Inferior parietal cortex (tissue), 1 donor: ENCODE results near the gene LHX4.

Source experiments
- DNase-seq: peaks from one replicate; pipeline ENCODE4 v3.0.0-alpha.2; 2016; ENCODE audit errors: extremely low spot score

The LHX4 gene

DNA sequence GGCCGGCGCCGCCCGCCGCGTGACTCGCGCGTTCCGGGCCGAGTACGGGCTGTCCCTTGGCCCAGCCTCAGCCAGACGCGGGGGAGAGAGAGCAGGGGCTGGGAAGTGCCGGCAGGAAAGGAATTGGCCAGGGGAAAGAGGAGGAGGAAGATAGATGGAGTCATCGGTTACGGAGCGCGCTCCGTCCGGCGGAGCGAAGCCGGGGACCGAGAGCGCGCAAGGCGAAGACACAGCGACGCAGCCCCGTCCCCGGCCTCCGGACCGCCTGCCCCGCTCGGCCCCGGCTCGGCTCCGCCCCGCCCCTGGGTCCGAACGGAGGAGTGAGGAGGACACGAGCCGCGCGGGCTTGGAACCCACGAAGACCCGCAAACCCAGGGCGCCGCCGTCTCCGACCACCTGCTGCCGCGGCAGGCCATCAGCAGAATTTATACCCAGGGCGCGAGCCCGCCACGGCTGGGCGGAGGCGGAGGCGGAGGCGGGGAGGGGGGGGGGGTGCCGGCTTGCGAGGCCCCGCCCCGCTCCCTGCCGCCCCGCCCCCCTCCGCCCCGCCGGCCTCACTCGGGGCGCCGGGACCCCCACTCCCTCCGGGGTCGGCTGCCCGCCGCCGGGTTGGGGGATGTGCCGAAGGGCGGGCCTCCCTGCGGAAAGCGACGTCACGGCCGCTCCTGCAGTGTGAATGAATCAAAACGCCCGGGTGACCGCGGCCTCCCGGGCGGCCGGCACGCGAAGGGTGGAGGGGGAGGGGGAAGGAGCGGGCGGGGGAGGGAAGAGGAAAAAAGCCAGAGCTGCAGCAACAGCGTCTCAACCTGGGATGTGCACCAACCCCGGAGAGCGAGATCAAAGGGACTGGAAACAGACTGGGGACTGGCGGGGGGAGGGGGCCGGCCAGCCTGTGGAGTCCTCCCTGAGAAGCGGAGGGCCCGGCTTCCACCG lies at the start of gene LHX4:
LHX4 (plus strand) TSS at position 782 of the 933 bp plus-strand sequence. CDS start 266 bp downstream, outside the sequence.
- DNase-seq = no peak

DNA sequence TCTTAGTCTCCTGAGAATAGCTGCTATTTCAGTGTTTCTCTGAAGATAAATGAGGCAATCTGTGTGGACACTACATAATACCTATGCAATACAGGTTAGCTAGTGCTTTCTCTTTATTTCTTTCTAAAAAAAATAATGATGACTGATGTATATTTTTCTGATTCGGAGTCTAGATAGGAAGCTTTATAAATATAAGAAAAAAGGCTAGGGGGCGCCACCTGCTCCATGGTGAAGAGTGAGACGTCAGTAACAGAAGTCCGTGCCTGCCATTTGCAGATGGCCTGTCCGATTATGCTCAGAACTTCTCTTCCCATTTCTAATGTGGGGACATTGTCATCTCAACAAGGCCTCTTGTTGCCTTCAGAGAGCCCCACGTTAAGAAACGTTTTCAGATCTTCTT lies 49.0 kb upstream of the LHX4 start:
- peak; percentile 14 for DNase-seq

DNA sequence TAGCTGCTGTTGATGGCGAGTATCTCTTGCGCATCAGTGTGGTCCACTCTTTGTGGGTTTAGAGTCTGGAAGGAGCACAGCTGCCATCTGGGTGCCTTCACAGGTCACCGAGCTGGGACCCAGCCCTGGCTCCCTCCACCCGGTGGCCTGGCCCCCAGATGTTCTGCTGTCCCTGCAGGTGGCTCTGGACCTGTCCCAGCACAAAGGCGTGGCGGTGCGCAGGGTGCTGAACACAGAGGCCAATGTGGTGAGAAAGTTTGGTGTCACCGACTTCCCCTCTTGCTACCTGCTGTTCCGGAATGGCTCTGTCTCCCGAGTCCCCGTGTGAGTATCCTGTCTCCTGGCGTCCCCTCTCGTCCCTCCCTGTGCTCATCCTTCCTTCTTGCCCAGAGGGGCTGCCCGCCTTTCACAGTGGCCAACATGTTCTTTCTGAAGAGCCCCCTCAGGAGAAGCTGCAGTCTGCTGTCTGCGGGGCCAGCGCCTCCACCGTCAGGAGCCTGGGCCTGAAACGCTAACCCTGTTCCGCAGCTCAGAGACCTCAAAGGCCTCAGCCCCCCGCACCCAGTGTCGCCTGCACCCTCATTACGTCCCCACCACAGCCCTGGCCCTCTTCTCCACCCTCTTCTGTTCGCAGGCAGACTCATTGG lies 47.9 kb upstream of the LHX4 start:
- no peak for DNase-seq

DNA sequence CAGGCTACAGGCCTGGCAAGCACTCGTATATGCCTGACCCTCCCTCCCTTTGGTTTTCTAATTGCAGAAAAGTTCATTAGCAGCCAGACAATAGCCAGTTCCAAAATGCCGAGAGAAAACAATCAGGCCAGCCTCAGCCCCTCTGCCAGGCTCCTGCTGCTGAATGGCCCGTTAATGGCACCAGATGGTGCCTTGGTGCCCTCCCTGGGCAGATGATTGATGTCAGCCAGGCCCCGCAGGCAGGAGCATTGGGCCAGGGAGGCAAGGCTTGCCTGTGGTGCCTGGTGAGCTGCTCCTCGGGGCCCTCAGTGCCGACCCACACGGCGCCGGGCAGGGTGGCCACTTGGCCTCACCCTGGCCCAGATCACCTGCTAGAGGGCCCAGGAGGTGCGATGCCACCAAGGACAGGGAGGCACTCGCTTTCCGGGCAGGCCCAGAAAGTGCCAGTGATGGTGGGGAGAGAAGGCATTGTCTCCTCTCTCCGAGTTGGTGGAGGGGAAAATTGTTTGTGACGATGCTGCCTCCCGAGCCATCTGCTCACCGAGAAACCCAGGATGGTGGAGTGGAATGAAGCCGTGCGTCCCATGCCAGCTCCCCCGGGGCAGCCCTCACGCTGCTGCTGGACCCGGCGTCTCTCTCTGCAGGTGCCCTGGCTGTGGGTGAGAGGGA lies 47.3 kb upstream of the LHX4 start:
- DNase-seq = no peak

DNA sequence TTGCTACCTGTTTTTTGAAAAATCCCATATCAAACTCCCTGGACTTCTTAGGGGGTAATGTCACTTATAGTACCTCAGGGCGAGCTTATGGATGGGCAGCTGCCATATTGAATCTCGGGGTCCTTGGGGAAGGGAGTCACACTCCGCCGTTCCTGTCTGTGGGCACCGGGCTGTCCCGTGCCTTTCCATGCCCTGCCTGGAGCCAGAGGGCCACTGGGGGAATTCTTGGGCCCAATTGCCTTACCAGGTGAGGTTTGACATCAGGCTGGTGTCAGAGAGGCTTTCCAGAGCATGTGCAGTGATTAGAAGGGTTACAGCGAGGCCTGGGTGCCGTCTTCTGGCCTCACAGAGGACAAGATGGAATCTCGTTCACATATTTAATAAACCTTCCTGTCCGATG lies 46.6 kb upstream of the LHX4 start:
- no peak for DNase-seq

- DNase-seq = no peak
Observed at GRCh38 chr1:180184041-180184440, 46.0 kb upstream of the LHX4 start.

DNA sequence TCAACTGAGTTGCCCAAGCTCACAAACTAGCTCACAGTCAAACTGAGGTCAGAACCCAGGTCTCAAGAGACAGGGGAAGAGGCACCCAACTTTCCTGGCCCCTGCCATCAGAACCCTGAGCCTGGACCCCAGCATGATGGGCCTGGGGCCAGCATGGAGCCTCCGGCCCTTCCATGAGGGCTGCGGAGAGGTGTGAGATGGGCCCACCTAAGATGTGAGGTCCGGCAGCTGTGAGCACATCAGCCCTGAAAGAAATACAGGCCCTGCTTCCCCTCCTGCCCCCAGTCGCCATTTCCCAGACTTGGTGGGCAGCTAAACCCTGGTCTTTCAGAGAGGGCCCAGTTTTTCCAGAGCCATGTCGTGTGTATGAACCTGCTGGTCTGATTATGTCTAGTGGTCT lies 44.8 kb upstream of the LHX4 start:
- DNase-seq = no peak

- DNase-seq = no peak
Observed at GRCh38 chr1:180185971-180186645, 44.0 kb upstream of the LHX4 start.

DNA sequence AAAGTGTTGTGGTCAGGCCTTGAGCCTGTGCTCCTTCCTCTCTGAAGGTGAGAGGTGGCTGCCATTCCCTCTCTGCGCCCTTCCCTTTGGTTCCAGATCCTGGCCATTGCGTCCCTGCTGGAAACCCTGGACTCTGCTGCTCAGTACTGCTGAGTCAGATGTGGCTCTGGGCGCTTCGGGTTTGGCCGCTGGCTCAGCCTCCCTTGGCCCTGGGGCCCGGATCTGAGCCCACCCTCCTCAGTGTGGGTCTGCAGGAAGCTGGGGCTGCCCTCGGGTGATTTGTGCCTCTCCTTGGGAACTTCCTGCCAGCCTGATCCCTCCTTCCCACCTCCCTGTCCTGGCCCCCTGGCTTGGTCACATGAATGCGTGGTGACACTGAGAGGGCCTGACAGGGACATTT lies 43.2 kb upstream of the LHX4 start:
- no peak for DNase-seq

DNA sequence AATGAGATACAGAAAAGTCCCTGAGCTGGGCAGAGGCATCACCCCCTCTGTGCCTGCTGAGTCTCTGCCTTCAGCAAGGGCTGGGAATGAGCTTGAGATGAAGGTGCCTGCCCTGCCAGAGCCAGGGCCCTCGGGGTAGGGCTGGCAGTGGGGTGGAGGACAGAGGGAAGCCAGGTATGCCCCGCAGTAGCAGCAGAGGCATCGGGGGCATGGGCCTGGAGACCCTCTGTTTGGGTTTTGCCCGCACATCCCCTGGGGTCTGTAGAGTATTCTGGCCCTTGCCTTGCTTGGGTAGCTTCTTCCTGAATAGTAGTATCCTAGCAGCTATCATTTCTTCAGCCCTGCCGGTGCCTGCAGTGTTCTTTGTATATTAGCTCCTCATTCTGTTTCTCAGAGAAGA lies 42.4 kb upstream of the LHX4 start:
- DNase-seq = no peak

GRCh38 chr1:180188091-180188506 lies 42.0 kb upstream of the LHX4 start:
- DNase-seq = peak; percentile 55

DNA sequence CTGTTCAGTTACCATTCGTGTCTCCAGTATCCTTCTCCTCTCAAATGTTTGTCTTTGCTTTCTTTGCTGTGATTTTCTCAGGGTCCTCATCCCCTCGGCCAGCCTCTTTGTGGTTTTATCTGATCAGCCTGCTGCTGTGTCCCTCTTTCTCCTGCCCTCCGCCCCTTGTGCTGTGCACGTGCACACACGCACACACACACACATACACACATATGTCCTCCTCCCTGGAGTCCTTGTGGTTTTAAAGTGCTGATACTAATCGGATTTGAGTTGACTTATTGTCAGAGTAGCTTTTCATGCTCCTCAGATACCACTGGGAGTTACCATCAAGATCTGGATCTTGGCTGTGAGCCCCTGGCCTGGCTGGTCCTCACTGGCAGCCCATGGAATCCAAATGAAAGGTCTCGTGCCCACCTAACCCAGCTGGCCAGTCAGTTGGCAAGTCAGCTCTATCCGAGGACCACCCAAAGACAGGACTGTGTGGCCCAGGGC lies 41.3 kb upstream of the LHX4 start:
- no peak for DNase-seq

DNA sequence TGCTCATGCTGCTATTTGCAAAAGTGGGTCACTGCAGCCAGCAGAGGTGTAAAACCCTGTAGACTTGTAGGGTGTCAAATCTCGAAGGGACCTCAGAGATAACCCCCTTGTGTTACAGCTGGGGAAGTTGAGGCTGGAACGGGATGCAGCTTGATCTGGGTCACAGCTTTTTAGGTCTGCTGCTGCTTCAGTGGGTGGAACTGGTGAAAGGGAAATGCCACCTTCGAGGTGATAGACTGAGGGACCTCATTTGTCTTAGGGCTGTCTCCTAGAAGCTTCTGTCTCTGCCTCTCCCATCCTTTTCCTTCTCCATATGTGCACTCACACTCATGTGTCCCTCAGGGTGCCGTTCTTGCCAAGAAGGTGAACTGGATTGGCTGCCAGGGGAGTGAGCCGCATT lies 40.0 kb upstream of the LHX4 start:
- no peak for DNase-seq

- DNase-seq = no peak
Observed at GRCh38 chr1:180192172-180192571, 37.9 kb upstream of the LHX4 start.

GRCh38 chr1:180193141-180194047 lies 36.7 kb upstream of the LHX4 start:
- no peak for DNase-seq

GRCh38 chr1:180194048-180194425 lies 36.0 kb upstream of the LHX4 start:
- no peak for DNase-seq

DNA sequence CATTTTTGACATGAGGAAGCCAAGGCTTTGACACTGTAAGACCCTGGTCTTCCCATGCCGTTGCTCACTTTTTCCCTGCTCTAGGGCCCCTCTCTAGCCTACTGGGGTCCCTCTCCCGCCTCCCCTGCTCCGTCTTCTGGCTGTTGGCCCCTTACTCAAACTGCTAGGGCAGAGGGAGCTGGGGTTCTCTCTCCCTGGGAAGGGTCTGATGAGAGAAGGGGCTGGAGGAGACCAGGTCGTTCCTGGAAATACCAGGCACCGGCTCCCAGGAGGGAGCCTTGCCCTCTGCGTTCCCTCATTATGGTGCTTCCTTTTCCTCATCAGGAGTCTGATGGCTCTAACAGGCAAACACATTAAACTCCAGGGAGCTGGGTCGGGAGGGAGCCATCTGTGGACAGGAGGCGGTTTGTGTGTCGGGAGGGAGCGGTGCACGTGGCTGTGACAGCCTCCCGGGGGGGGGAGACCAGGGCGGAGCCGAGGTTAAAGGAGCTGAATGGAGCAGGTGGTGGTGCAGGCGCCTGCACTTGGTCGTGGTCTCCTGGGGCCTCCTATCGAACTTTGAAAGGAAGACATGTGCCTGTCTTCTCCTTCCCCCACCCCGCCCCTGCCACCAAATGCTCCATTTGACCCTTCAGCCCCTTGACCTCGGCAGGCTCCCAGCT lies 35.4 kb upstream of the LHX4 start:
- no peak for DNase-seq

DNA sequence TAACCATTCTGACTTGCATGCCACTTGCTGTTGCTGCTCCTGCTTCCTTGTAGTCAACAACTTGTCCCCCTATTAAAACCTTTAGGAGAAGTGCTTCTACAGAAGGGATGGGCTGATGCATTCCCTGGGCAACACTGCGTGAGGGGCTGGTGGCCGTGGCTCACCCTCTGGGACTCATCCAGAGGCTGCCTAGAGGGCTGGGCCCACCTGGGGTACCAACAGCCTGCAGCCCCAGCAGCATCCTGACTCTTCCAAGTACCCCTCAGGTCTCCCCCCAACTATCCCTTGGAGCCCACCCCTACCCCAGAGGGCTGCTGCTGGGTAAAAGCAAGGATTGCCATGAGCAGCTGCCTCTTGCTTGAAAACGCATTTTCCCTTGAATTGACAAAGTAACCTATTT lies 34.7 kb upstream of the LHX4 start:
- no peak for DNase-seq

- no peak for DNase-seq
Observed at GRCh38 chr1:180195916-180196315, 34.1 kb upstream of the LHX4 start.

DNA sequence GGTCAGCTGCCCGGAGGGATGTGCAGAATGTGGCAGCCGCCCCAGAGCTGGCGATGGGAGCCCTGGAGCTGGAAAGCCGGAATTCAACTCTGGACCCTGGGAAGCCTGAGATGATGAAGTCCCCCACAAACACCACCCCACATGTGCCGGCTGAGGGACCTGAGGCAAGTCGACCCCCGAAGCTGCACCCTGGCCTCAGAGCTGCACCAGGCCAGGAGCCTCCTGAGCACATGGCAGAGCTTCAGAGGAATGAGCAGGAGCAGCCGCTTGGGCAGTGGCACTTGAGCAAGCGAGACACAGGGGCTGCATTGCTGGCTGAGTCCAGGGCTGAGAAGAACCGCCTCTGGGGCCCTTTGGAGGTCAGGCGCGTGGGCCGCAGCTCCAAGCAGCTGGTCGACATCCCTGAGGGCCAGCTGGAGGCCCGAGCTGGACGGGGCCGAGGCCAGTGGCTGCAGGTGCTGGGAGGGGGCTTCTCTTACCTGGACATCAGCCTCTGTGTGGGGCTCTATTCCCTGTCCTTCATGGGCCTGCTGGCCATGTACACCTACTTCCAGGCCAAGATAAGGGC lies 33.5 kb upstream of the LHX4 start:
- DNase-seq = no peak
